KMS-11 (cell line): ENCODE measurements around the gene ATP10D.

Source experiments
- H2AFZ ChIP-seq: fragments of 200-600 bp; sonication (generic); 2 replicates; pipeline ENCODE4 v1.6.1; 2016; ENCODE audit warnings: antibody characterized with exemption, mixed run types, low read depth
- H3K27ac ChIP-seq: fragments of 200-600 bp; sonication (generic); 2 replicates; pipeline ENCODE4 v1.6.1; 2016; ENCODE audit warnings: mild to moderate bottlenecking, mixed run types
- H3K27me3 ChIP-seq: fragments of 200-600 bp; sonication (generic); 2 replicates; pipeline ENCODE4 v1.6.1; 2017; ENCODE audit warnings: mild to moderate bottlenecking, low read depth, mixed run types, moderate library complexity; ENCODE audit not compliant: insufficient read depth
- H3K36me3 ChIP-seq: fragments of 200-600 bp; sonication (generic); 2 replicates; pipeline ENCODE4 v1.6.1; 2017; ENCODE audit warnings: mild to moderate bottlenecking, mixed run types; ENCODE audit not compliant: insufficient read depth
- H3K4me1 ChIP-seq: fragments of 200-600 bp; sonication (generic); 2 replicates; pipeline ENCODE4 v1.6.1; 2016; ENCODE audit warnings: mild to moderate bottlenecking, low read depth, mixed run types; ENCODE audit not compliant: poor library complexity, severe bottlenecking
- H3K4me2 ChIP-seq: fragments of 200-600 bp; sonication (generic); 2 replicates; pipeline ENCODE4 v1.7.0; 2016; ENCODE audit warnings: mild to moderate bottlenecking, mixed run types
- H3K4me3 ChIP-seq: fragments of 200-600 bp; sonication (generic); IDR thresholded peaks from 2 replicates; pipeline ENCODE4 v1.6.1; 2017; ENCODE audit warnings: low read depth, low read length, mixed read lengths; ENCODE audit not compliant: insufficient read depth
- H3K79me2 ChIP-seq: fragments of 200-600 bp; sonication (generic); 2 replicates; pipeline ENCODE4 v1.6.1; 2016; ENCODE audit warnings: low read depth, mixed run types; ENCODE audit not compliant: insufficient read depth
- H3K9ac ChIP-seq: fragments of 200-600 bp; sonication (generic); 2 replicates; pipeline ENCODE4 v1.6.1; 2016; ENCODE audit warnings: mild to moderate bottlenecking, mixed run types
- H4K20me1 ChIP-seq: fragments of 200-600 bp; sonication (generic); 2 replicates; pipeline ENCODE4 v1.6.1; 2016; ENCODE audit warnings: mild to moderate bottlenecking, mixed run types; ENCODE audit not compliant: insufficient read depth
- CTCF ChIP-seq: fragments of 200-600 bp; sonication (generic); conservative IDR thresholded peaks from 2 replicates; pipeline ENCODE4 v1.6.1; 2017; ENCODE audit warnings: low read depth, mild to moderate bottlenecking, antibody characterized with exemption, low read length, moderate library complexity, mixed read lengths

Gene ATP10D

GRCh38 chr4:47462799-47463234, 22.3 kb upstream of the ATP10D start:
- no peak for TF ChIP-seq CTCF
- H3K4me2 ChIP-seq: peak overlapping the region; percentile 80
- H4K20me1 ChIP-seq: no peaks in the 10 kb centered on the region
- H3K36me3 ChIP-seq: no peaks in the 10 kb centered on the region
- H2AFZ ChIP-seq: peak overlapping the region; percentile 70
- peaks cover 7% of the 10 kb centered on the region for H3K4me1 ChIP-seq
- H3K27ac ChIP-seq: peak overlapping the region; percentile 35; the same call in 1 of the 2 replicates
- peak overlapping the region; percentile 84 for H3K4me3 ChIP-seq
- H3K9ac ChIP-seq: peak overlapping the region; percentile 43; the same call in 1 of the 2 replicates
- H3K79me2 ChIP-seq: no peaks in the 10 kb centered on the region
- H3K27me3 ChIP-seq: no peaks in the 10 kb centered on the region

GRCh38 chr4:47463235-47463956, 21.7 kb upstream of the ATP10D start, which contains the start of gene COMMD8:
Gene COMMD8, minus strand, starts transcription at chr4:47463702. Its CDS starts 51 bp downstream, at chr4:47463651.
- peak within 1 kb of the TSS; percentile 35; the same call in 1 of the 2 replicates for H3K27ac ChIP-seq

GRCh38 chr4:47465004-47465403, 20.1 kb upstream of the ATP10D start:
- Histone ChIP-seq H3K9ac (no peak overlapping the region), H4K20me1 (no peaks in the 10 kb centered on the region), H3K79me2 (no peaks in the 10 kb centered on the region), H3K27me3 (no peaks in the 10 kb centered on the region), H3K4me2 (no peak overlapping the region), H3K27ac (no peak overlapping the region), H2AFZ (no peak overlapping the region), H3K36me3 (no peaks in the 10 kb centered on the region), H3K4me3 (no peak overlapping the region), H3K4me1 (peaks cover 7% of the 10 kb centered on the region)
- TF ChIP-seq CTCF: no peak

More at GRCh38 chr4:47463235-47463956, 21.7 kb upstream of the ATP10D start, which contains the start of gene COMMD8:
- peak within 1 kb of the TSS; percentile 80 for H3K4me2 ChIP-seq
- H3K4me3 ChIP-seq: peak within 1 kb of the TSS; percentile 84
- no peaks in the 10 kb centered on the region for H3K36me3 ChIP-seq
- TF ChIP-seq CTCF: 0 out of 2 replicates have a peak, but pooled peaks have one; percentile 10
- peaks cover 7% of the 10 kb centered on the region for H3K4me1 ChIP-seq
- H3K79me2 ChIP-seq: no peaks in the 10 kb centered on the region
- no peaks in the 10 kb centered on the region for H4K20me1 ChIP-seq
- peak within 1 kb of the TSS; percentile 70 for H2AFZ ChIP-seq
- H3K27me3 ChIP-seq: no peaks in the 10 kb centered on the region
- H3K9ac ChIP-seq: peak within 1 kb of the TSS; percentile 43; the same call in 1 of the 2 replicates

- Histone ChIP-seq H4K20me1 (no peaks in the 10 kb centered on the region), H3K36me3 (no peaks in the 10 kb centered on the region), H3K79me2 (no peaks in the 10 kb centered on the region), H3K9ac (no peak overlapping the region), H2AFZ (no peak overlapping the region), H3K27me3 (no peaks in the 10 kb centered on the region), H3K4me3 (no peak overlapping the region), H3K27ac (no peak overlapping the region), H3K4me1 (peaks cover 7% of the 10 kb centered on the region), H3K4me2 (no peak overlapping the region)
- no peak for TF ChIP-seq CTCF
These were observed 18.9 kb upstream of the ATP10D start for GRCh38 chr4:47466056-47466785.
